GM19240 (cell line): ENCODE measurements around the gene CFAP410.

Experiments used
- DNase-seq: peaks from one replicate; pipeline ENCODE4 v3.0.0; 2011; ENCODE audit warnings: low spot score; ENCODE audit not compliant: insufficient read length

The CFAP410 gene

GRCh38 chr21:44331650-44332307 is 7.4 kb downstream of the CFAP410 start:
- no peak for DNase-seq

GRCh38 chr21:44331209-44331608 is 8.0 kb downstream of the CFAP410 start:
- no peak for DNase-seq

GRCh38 chr21:44330698-44331097 is 8.5 kb downstream of the CFAP410 start:
- DNase-seq: no peak

- DNase-seq: no peak
Observed at GRCh38 chr21:44329971-44330681, 9.1 kb downstream of the CFAP410 start.

- DNase-seq: no peak
Observed at GRCh38 chr21:44329086-44329889, 9.9 kb downstream of the CFAP410 start.

- no peak for DNase-seq
Observed at GRCh38 chr21:44328242-44328895, 10.8 kb downstream of the CFAP410 start.

GRCh38 chr21:44327603-44327974 is 11.6 kb downstream of the CFAP410 start:
- no peak for DNase-seq

GRCh38 chr21:44326716-44327602 is 12.2 kb downstream of the CFAP410 start:
- no peak for DNase-seq

- DNase-seq: no peak
Observed at GRCh38 chr21:44326272-44326647, 12.9 kb downstream of the CFAP410 start.

- no peak for DNase-seq
Observed at GRCh38 chr21:44325386-44326271, 13.6 kb downstream of the CFAP410 start.

- DNase-seq: no peak
Observed at GRCh38 chr21:44324854-44325107, 14.4 kb downstream of the CFAP410 start.

- DNase-seq: no peak
Observed at GRCh38 chr21:44324106-44324853, 14.9 kb downstream of the CFAP410 start.

- no peak for DNase-seq
Observed at GRCh38 chr21:44323591-44323990, 15.6 kb downstream of the CFAP410 start.

- no peak for DNase-seq
Observed at GRCh38 chr21:44322621-44323325, 16.4 kb downstream of the CFAP410 start.

- no peak for DNase-seq
Observed at GRCh38 chr21:44321846-44322450, 17.2 kb downstream of the CFAP410 start.

- DNase-seq: no peak
Observed at GRCh38 chr21:44320847-44321246, 18.3 kb downstream of the CFAP410 start.

- DNase-seq: no peak
Observed at GRCh38 chr21:44319407-44320065, 19.7 kb downstream of the CFAP410 start.
